ENCODE data around the gene RNF128. TPM values are rescaled to one million over a fixed set of nuclear protein-coding genes. Genes with fewer than 3 reads are reported as not detected.

Gene RNF128, protein sequence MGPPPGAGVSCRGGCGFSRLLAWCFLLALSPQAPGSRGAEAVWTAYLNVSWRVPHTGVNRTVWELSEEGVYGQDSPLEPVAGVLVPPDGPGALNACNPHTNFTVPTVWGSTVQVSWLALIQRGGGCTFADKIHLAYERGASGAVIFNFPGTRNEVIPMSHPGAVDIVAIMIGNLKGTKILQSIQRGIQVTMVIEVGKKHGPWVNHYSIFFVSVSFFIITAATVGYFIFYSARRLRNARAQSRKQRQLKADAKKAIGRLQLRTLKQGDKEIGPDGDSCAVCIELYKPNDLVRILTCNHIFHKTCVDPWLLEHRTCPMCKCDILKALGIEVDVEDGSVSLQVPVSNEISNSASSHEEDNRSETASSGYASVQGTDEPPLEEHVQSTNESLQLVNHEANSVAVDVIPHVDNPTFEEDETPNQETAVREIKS
- 0.07 to 0.12 TPM in 2 of 5 replicates, not detected in the others for total RNA-seq (2022; extraction: Qiagen RNA extraction; ENCODE audit: low read depth)

GRCh38 chrX:106726485-106727437 is at the start of gene RNF128:
Gene RNF128 (plus strand): TSS chrX:106726701. CDS start chrX:106726914, 213 bp downstream.

GRCh38 chrX:106802388-106803275 is 76.1 kb downstream of the RNF128 start, which contains the start of gene TBC1D8B:
Gene TBC1D8B (plus strand): TSS chrX:106802673. CDS start chrX:106802854, 181 bp downstream.

Other genes with a start within 250 kb of the RNF128 start
- gene RADX, start 114.7 kb upstream of the RNF128 start, total RNA-seq (2022; extraction: Qiagen RNA extraction; ENCODE audit: low read depth), result 0.09 TPM in 1 of 5 replicates, not detected in the others
- gene TBC1D8B, start 76.0 kb downstream of the RNF128 start, total RNA-seq (2022; extraction: Qiagen RNA extraction; ENCODE audit: low read depth), result 0.83 to 1.8 TPM (median 1.5 TPM) in 5 replicates
- gene RIPPLY1, start 176.6 kb downstream of the RNF128 start, total RNA-seq (2022; extraction: Qiagen RNA extraction; ENCODE audit: low read depth), result not detected in 5 replicates
- gene CLDN2, start 193.7 kb downstream of the RNF128 start, total RNA-seq (2022; extraction: Qiagen RNA extraction; ENCODE audit: low read depth), result 5.7 to 8.2 TPM (median 7.9 TPM) in 5 replicates